NT2/D1 (cell line): ENCODE results near the gene TRIM31.

Source experiments
- YY1 ChIP-seq: IDR thresholded peaks from 2 replicates; pipeline ENCODE4 v1.6.1; 2011; ENCODE audit not compliant: insufficient read length, insufficient read depth
- ZNF274 ChIP-seq: IDR thresholded peaks from 2 replicates; pipeline ENCODE4 v1.6.1; 2011; ENCODE audit warnings: mild to moderate bottlenecking, low read depth, low read length

GRCh38 chr6:30122515-30122914 is 9.6 kb upstream of the TRIM31 start:
- TF ChIP-seq ZNF274 (no peak), YY1 (no peak)
